Pancreas (tissue), 10 donors: Measurements from ENCODE around the gene TYRO3. TPM values are rescaled to one million over a fixed set of nuclear protein-coding genes. Genes with fewer than 3 reads are reported as not detected.
A peak's percentile ranks its signal among the peaks of the same experiment; 100 is the strongest.
"Not testable (repeated sequence)": the region's sequence is repeated elsewhere in the genome, so short reads cannot be mapped to it uniquely, and the experiment has no call there.

Experiments
- ATAC-seq, 4 donors: fragments of 200-7000 bp; cut with Tn5 transposase; one replicate each; pipeline versions ENCODE4 v1.8.0 to v1.9.1; 2020; ENCODE audit warnings: mild to moderate bottlenecking in 4 of 4, moderate library complexity in 4 of 4
- DNase-seq, 6 donors: peaks; one replicate each; pipeline ENCODE4 v3.0.0-alpha.2; 2020
- FAIRE-seq: peaks from 2 replicates; lab custom pipeline; 2012; peaks lifted over from hg19 to GRCh38; lab: Jason Lieb, UNC
- H3K27ac ChIP-seq, 4 donors: fragments of 200-600 bp; sonication (generic); 1 replicate in 3 of 4; 2 replicates in 1 of 4; pipeline versions ENCODE4 v1.5.0 to v1.8.0; 2020
- H3K27me3 ChIP-seq, 4 donors: fragments of 200-600 bp; one replicate each; pipeline ENCODE4 v1.8.0; 2021
- H3K36me3 ChIP-seq, 3 donors: fragments of 200-600 bp; sonication (generic) in 1 of 3; one replicate each; pipeline versions ENCODE4 v1.5.0 to v1.8.0; 2020 to 2021
- H3K4me1 ChIP-seq, 3 donors: fragments of 200-600 bp; one replicate each; pipeline ENCODE4 v1.8.0; 2021
- H3K4me3 ChIP-seq, 4 donors: fragments of 200-600 bp; sonication (generic) in 2 of 4; one replicate each; pipeline versions ENCODE4 v1.5.0 to v1.8.0; 2020 to 2021
- H3K9me3 ChIP-seq, 4 donors: fragments of 200-600 bp; one replicate each; pipeline ENCODE4 v1.8.0; 2021
- WGBS, 2 donors: extraction: QIAGEN DNeasy Blood & Tissue Kit; methylation state at CpG; one replicate each; pipeline ENCODE4 v1.1.7; 2013; 5-methylcytosine and 5-hydroxymethylcytosine counted together
- intact Hi-C, 3 donors: fragments of 100-400 bp; cut with DNase I; formaldehyde crosslinking; loops; one replicate each; pipeline versions ENCODE4 v1.11.1 to v1.14.2; 2022
- polyA plus RNA-seq, 2 donors: library from polyadenylated mRNA; stranded (reverse); fragments of 200-250 nt; gene quantifications; one replicate each; pipeline ENCODE4 v1.2.3, GENCODE V29; 2013
- total RNA-seq, 6 donors: library from RNA; stranded (reverse); fragmentation: NEBNext Ultra II Directional in 4 of 6; extraction: Animal tissue kit (Norgen Biotek cat#: 25700) in 4 of 6; gene quantifications; one replicate each; pipeline versions ENCODE4 v1.2.1 to v1.2.4, GENCODE V29; 2021 to 2023
- TF ChIP-seq, protein P1 (sequence below), 4 donors: fragments of 200-600 bp; sonication (generic) in 3 of 4; IDR thresholded peaks; one replicate each; pipeline versions ENCODE4 v1.5.0 to v1.8.0; 2021; ENCODE audit warnings: antibody characterized with exemption in 4 of 4
- donor health status: healthy with polysubstance abuse.
- donor health status: DM: no; HTN: no; CAD: no; lungs with moderate emphysema.
- donor health status: DM: no; HTN: no; CAD: no.
- donor health status: control.
- donor health status: control.
- donor health status: Bipolar disorder and iron deficiency.
- donor health status: DM: yes; HTN: yes; CAD: no.
- donor health status: DM: no; HTN: no; CAD: no.
- donor health status: DM: no; HTN: no; CAD: no.
- donor health status: DM: yes; HTN: yes; CAD: no.

Gene TYRO3
- total and polyA plus RNA-seq, 8 donors = 7.3 to 14.4 (median 9.9) TPM

GRCh38 chr15:41568350-41569017, 9.5 kb downstream of the TYRO3 start:
- DNase-seq = peak in 3 of 6 donors; percentile 67 to 69 (median 67)
- Histone ChIP-seq H3K27ac (peak overlapping the region in 3 of 4 donors; percentile 17 to 64 (median 34)), H3K9me3 (no peaks in the 10 kb centered on the region), H3K27me3 (no peaks in the 10 kb centered on the region), H3K4me3 (no peak overlapping the region), H3K36me3 (no peaks in the 10 kb centered on the region), H3K4me1 (no peaks in the 10 kb centered on the region)
- intact Hi-C loops = no loop called here
- ATAC-seq = peak; percentile 64 to 87 (median 84)
- TF ChIP-seq, protein P1, sequence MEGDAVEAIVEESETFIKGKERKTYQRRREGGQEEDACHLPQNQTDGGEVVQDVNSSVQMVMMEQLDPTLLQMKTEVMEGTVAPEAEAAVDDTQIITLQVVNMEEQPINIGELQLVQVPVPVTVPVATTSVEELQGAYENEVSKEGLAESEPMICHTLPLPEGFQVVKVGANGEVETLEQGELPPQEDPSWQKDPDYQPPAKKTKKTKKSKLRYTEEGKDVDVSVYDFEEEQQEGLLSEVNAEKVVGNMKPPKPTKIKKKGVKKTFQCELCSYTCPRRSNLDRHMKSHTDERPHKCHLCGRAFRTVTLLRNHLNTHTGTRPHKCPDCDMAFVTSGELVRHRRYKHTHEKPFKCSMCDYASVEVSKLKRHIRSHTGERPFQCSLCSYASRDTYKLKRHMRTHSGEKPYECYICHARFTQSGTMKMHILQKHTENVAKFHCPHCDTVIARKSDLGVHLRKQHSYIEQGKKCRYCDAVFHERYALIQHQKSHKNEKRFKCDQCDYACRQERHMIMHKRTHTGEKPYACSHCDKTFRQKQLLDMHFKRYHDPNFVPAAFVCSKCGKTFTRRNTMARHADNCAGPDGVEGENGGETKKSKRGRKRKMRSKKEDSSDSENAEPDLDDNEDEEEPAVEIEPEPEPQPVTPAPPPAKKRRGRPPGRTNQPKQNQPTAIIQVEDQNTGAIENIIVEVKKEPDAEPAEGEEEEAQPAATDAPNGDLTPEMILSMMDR (IDR thresholded peaks at IDR 0.05) = no peak
- 68 to 77% methylated on average over 8 of the region's 8 CpGs for WGBS, 2 donors
- no peak for FAIRE-seq

GRCh38 chr15:41569232-41569631, 10.2 kb downstream of the TYRO3 start:
- 88 to 95% methylated on average over 1 of the region's 1 CpG for WGBS, 2 donors
- intact Hi-C loops = not testable (repeated sequence)

DNA sequence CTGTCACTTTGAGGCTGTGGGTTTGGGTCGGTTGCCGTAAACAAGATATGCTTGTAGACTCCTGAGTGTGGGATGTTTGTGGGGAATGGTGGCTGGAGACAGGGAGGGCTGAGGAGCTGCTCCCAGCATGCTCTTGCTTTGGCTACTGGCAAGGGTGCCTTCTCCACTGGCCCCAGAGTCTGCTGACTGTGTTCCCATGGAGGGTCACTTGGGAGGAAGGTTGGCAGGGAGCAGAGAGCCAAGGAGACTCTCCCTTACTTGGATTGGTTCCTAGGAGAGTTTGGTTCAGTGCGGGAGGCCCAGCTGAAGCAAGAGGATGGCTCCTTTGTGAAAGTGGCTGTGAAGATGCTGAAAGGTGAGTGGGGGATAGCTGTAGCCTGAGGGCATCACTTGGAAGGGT, 11.8 kb downstream of the TYRO3 start:
- 85 to 100% methylated on average over 3 of the region's 3 CpGs for WGBS, 2 donors
- H3K4me3 ChIP-seq = no peak overlapping the region
- H3K27me3 ChIP-seq = no peaks in the 10 kb centered on the region
- no peak for DNase-seq
- intact Hi-C loops = no loop called here
- H3K36me3 ChIP-seq = no peaks in the 10 kb centered on the region
- FAIRE-seq = no peak
- no peak for ATAC-seq
- no peaks in the 10 kb centered on the region for H3K9me3 ChIP-seq
- H3K27ac ChIP-seq = no peak overlapping the region
- H3K4me1 ChIP-seq = no peaks in the 10 kb centered on the region
- TF ChIP-seq, protein P1 (IDR thresholded peaks at IDR 0.05) = no peak

More at GRCh38 chr15:41569232-41569631, 10.2 kb downstream of the TYRO3 start:
- peak overlapping the region in 1 of 4 donors; percentile 17 for H3K27ac ChIP-seq
- not testable (repeated sequence) for H3K9me3 ChIP-seq, ATAC-seq, H3K36me3 ChIP-seq, H3K27me3 ChIP-seq, H3K4me3 ChIP-seq, DNase-seq, H3K4me1 ChIP-seq, FAIRE-seq

DNA sequence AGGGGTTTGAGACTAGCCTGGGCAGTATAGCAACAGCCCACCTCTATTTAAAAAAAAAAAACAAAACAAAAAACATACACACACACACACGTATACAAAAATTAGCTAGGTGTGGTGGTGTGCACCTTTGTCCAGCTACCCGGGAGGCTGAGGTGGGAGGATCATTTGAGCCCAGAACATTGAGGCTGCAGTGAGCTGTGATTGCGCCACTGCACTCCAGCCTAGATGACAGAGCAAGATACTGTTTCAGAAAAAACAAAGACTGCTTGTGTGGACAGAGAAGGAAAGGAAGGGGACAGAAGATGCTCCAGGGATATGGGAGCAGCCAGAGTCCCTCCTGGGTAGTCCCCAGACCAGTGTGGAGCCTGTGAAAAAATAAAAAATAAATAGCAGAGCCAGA, 12.9 kb downstream of the TYRO3 start:
- Histone ChIP-seq H3K36me3 (no peaks in the 10 kb centered on the region), H3K27me3 (no peaks in the 10 kb centered on the region), H3K4me3 (no peak overlapping the region), H3K4me1 (no peaks in the 10 kb centered on the region), H3K27ac (no peak overlapping the region), H3K9me3 (no peaks in the 10 kb centered on the region)
- FAIRE-seq (no peak), ATAC-seq (no peak), DNase-seq (no peak)
- TF ChIP-seq, protein P1 (IDR thresholded peaks at IDR 0.05) = no peak
- intact Hi-C loops = no loop called here
- 86 to 96% methylated on average over 3 of the region's 3 CpGs for WGBS, 2 donors

- no peaks in the 10 kb centered on the region for H3K9me3 ChIP-seq
- ATAC-seq = no peak
- FAIRE-seq = no peak
- TF ChIP-seq, protein P1 (IDR thresholded peaks at IDR 0.05) = no peak
- no peaks in the 10 kb centered on the region for H3K36me3 ChIP-seq
- no peaks in the 10 kb centered on the region for H3K4me1 ChIP-seq
- no peak overlapping the region for H3K27ac ChIP-seq
- no peak overlapping the region for H3K4me3 ChIP-seq
- no peaks in the 10 kb centered on the region for H3K27me3 ChIP-seq
- intact Hi-C loops = no loop called here
- WGBS, 2 donors = 93 to 95% methylated on average over 8 of the region's 8 CpGs
- DNase-seq = no peak
Measured at GRCh38 chr15:41572866-41573265, 13.9 kb downstream of the TYRO3 start.
